Measurements from ENCODE around the gene SLC49A3. TPM values are rescaled to one million over a fixed set of nuclear protein-coding genes. Genes with fewer than 3 reads are reported as not detected.

Gene SLC49A3
- total RNA-seq, 1 experiment from 2014 or later: 8.1 TPM

- POLR2A ChIA-PET (ENCODE audit: unreplicated experiment): no interaction called here
- Histone ChIP-seq H2AFZ (no peak overlapping the region), H3K27ac (no peak overlapping the region), H4K20me1 (ENCODE audit: insufficient read depth) (no peaks in the 10 kb centered on the region), H3K9me2 (ENCODE audit: insufficient read depth) (no peaks in the 10 kb centered on the region), H3K36me3 (ENCODE audit: low read depth) (no peaks in the 10 kb centered on the region), H3K4me3 (no peak overlapping the region; the same call in 1 of the 2 replicates), H3K9me3 (ENCODE audit: insufficient read depth, low read depth) (no peaks in the 10 kb centered on the region), H3F3A (ENCODE audit: insufficient read depth, low read depth) (0 out of 2 replicates have a peak, but pooled peaks cover 3% of the 10 kb centered on the region), H3K4me2 (peak overlapping the region; percentile 55; the same call in 1 of the 2 replicates), H3K4me1 (replicated peaks; ENCODE audit: insufficient read depth) (peaks cover 3% of the 10 kb centered on the region; the same call in 1 of the 2 replicates), H3K27me3 (ENCODE audit: insufficient read depth, low read depth) (no peaks in the 10 kb centered on the region), H3K79me2 (ENCODE audit: low read depth) (peaks cover under 1% of the 10 kb centered on the region)
- BruUV-seq (replicated peaks): no TSS peak
- CTCF ChIA-PET: no interaction called here
- no peak for TF ChIP-seq CTCF (conservative IDR thresholded peaks at IDR 0.05)
- no peak for TF ChIP-seq EZH2 (IDR thresholded peaks at IDR 0.05; ENCODE audit: low read depth)
- intact Hi-C loops (cut with micrococcal nuclease; ENCODE audit: unreplicated experiment): no loop called here
- DNase-seq: no peak
Measured at GRCh38 chr4:680551-680927, 8.4 kb downstream of the SLC49A3 start.

DNA sequence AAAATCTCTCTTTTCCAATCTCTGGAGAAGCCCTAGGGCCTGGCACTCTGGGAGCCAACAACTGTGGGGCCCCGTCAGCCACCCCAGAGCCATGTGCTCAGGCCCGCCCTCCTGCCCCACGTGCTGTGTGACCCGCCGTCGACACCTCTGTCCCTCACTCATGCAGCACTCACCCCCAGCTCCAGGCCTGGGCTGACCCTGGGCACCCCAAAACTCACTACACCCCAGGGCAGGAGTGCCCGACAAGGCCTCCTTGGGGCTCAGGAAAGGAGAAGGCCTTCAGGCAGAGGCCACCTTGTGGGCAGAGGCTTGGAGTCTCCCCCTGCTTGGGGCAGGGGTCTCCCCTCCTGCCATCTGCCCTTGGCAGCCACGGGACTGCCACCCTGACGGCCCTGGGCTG lies 8.9 kb downstream of the SLC49A3 start:
- TF ChIP-seq EZH2 (IDR thresholded peaks at IDR 0.05; ENCODE audit: low read depth): no peak
- no peak for TF ChIP-seq CTCF (conservative IDR thresholded peaks at IDR 0.05)
- ChIA-PET POLR2A (ENCODE audit: unreplicated experiment) (interaction anchor here (0.6 kb wide), 1 partner anchor 251 kb away, joined by 3 read pairs; no protein-coding TSS in a partner anchor), CTCF (no interaction called here)
- H3K9me3 ChIP-seq (ENCODE audit: insufficient read depth, low read depth): no peaks in the 10 kb centered on the region
- no peak overlapping the region for H2AFZ ChIP-seq
- no peaks in the 10 kb centered on the region for H3K9me2 ChIP-seq (ENCODE audit: insufficient read depth)
- no peaks in the 10 kb centered on the region for H3K27me3 ChIP-seq (ENCODE audit: insufficient read depth, low read depth)
- no peaks in the 10 kb centered on the region for H4K20me1 ChIP-seq (ENCODE audit: insufficient read depth)
- H3K27ac ChIP-seq: no peak overlapping the region
- no peaks in the 10 kb centered on the region for H3K36me3 ChIP-seq (ENCODE audit: low read depth)
- no peak for DNase-seq
- BruUV-seq (replicated peaks): no TSS peak
- intact Hi-C loops (cut with micrococcal nuclease; ENCODE audit: unreplicated experiment): no loop called here
- peaks cover 5% of the 10 kb centered on the region for H3K79me2 ChIP-seq (ENCODE audit: low read depth)
- peaks cover 7% of the 10 kb centered on the region; the same call in 1 of the 2 replicates for H3K4me1 ChIP-seq (replicated peaks; ENCODE audit: insufficient read depth)
- 0 out of 2 replicates have a peak, but pooled peaks cover 3% of the 10 kb centered on the region for H3F3A ChIP-seq (ENCODE audit: insufficient read depth, low read depth)
- no peak overlapping the region for H3K4me3 ChIP-seq
- H3K4me2 ChIP-seq: no peak overlapping the region

DNA sequence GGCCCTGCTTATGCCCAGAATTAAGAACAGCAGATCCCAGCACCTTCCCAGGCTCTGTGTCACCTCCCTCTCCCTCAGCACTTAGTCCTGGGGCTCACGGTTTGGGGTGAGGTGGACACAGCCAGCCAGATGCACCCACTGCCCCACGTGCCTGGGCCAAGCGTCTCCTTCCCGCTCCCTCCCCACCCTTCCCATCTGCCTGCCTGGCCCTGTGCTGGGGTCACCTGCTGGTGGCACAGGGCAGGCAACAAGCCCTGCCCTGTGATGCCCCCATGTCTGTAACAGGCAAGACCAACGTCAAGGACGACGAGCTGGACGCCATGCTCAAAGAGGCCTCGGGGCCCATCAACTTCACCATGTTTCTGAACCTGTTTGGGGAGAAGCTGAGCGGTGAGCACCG lies 9.3 kb downstream of the SLC49A3 start:
- Histone ChIP-seq H3F3A (ENCODE audit: insufficient read depth, low read depth) (0 out of 2 replicates have a peak, but pooled peaks cover 3% of the 10 kb centered on the region), H3K79me2 (ENCODE audit: low read depth) (peaks cover 10% of the 10 kb centered on the region), H4K20me1 (ENCODE audit: insufficient read depth) (no peaks in the 10 kb centered on the region), H3K9me3 (ENCODE audit: insufficient read depth, low read depth) (no peaks in the 10 kb centered on the region), H3K4me1 (replicated peaks; ENCODE audit: insufficient read depth) (peaks cover 7% of the 10 kb centered on the region; the same call in 1 of the 2 replicates), H3K27me3 (ENCODE audit: insufficient read depth, low read depth) (no peaks in the 10 kb centered on the region), H3K27ac (no peak overlapping the region), H3K4me3 (no peak overlapping the region), H3K9me2 (ENCODE audit: insufficient read depth) (no peaks in the 10 kb centered on the region), H3K4me2 (no peak overlapping the region), H2AFZ (no peak overlapping the region), H3K36me3 (ENCODE audit: low read depth) (no peaks in the 10 kb centered on the region)
- no peak for TF ChIP-seq CTCF (conservative IDR thresholded peaks at IDR 0.05)
- TF ChIP-seq EZH2 (IDR thresholded peaks at IDR 0.05; ENCODE audit: low read depth): no peak
- BruUV-seq (replicated peaks): no TSS peak
- intact Hi-C loops (cut with micrococcal nuclease; ENCODE audit: unreplicated experiment): no loop called here
- ChIA-PET POLR2A (ENCODE audit: unreplicated experiment) (interaction anchor here (0.6 kb wide), 1 partner anchor 252 kb away, joined by 3 read pairs; no protein-coding TSS in a partner anchor), CTCF (no interaction called here)
- no peak for DNase-seq

All from PC-9 (cell line).